Measurements from ENCODE around the gene REXO5.
"Not testable (repeated sequence)": the region's sequence is repeated elsewhere in the genome, so short reads cannot be mapped to it uniquely, and the experiment has no call there.

Gene REXO5

GRCh38 chr16:20801278-20801677 lies 5.0 kb upstream of the REXO5 start:
- TF ChIP-seq CTCF (IDR thresholded peaks at IDR 0.05; ENCODE audit: low read length, missing control alignments): no peak
- DNase-seq (ENCODE audit: low read depth): no peak
- no peak overlapping the region for H3K4me3 ChIP-seq (replicated peaks; ENCODE audit: low read depth, low read length)

- TF ChIP-seq CTCF (IDR thresholded peaks at IDR 0.05; ENCODE audit: low read length, missing control alignments): no peak
- no peak overlapping the region for H3K4me3 ChIP-seq (replicated peaks; ENCODE audit: low read depth, low read length)
- no peak for DNase-seq (ENCODE audit: low read depth)
Observed at GRCh38 chr16:20803192-20803560, 3.2 kb upstream of the REXO5 start.

GRCh38 chr16:20803561-20804214 lies 2.6 kb upstream of the REXO5 start:
- no peak overlapping the region for H3K4me3 ChIP-seq (replicated peaks; ENCODE audit: low read depth, low read length)
- no peak for TF ChIP-seq CTCF (IDR thresholded peaks at IDR 0.05; ENCODE audit: low read length, missing control alignments)
- no peak for DNase-seq (ENCODE audit: low read depth)

- not testable (repeated sequence) for DNase-seq (ENCODE audit: low read depth)
- H3K4me3 ChIP-seq (replicated peaks; ENCODE audit: low read depth, low read length): peak overlapping the region; percentile 85
Observed at GRCh38 chr16:20805684-20806167, 601 bp upstream of the REXO5 start.

- no peak for TF ChIP-seq CTCF (IDR thresholded peaks at IDR 0.05; ENCODE audit: low read length, missing control alignments)
- DNase-seq (ENCODE audit: low read depth): no peak
Observed at GRCh38 chr16:20807862-20808261, 1.5 kb downstream of the REXO5 start.

GRCh38 chr16:20811889-20812439 lies 5.6 kb downstream of the REXO5 start:
- no peak for DNase-seq (ENCODE audit: low read depth)
- no peak for TF ChIP-seq CTCF (IDR thresholded peaks at IDR 0.05; ENCODE audit: low read length, missing control alignments)
- H3K4me3 ChIP-seq (replicated peaks; ENCODE audit: low read depth, low read length): no peak overlapping the region

More at GRCh38 chr16:20807862-20808261, 1.5 kb downstream of the REXO5 start:
- H3K4me3 ChIP-seq (replicated peaks; ENCODE audit: low read depth, low read length): no peak overlapping the region

- no peak overlapping the region for H3K4me3 ChIP-seq (replicated peaks; ENCODE audit: low read depth, low read length)
- TF ChIP-seq CTCF (IDR thresholded peaks at IDR 0.05; ENCODE audit: low read length, missing control alignments): no peak
- DNase-seq (ENCODE audit: low read depth): no peak
Observed at GRCh38 chr16:20812510-20812909, 6.2 kb downstream of the REXO5 start.
